ENCODE data around the gene EVA1C. TPM values are rescaled to one million over a fixed set of nuclear protein-coding genes. Genes with fewer than 3 reads are reported as not detected.

EVA1C gene
- total and polyA plus RNA-seq, 4 experiments from 2014 or later = 17.1 to 23.9 (median 17.2) TPM

DNA sequence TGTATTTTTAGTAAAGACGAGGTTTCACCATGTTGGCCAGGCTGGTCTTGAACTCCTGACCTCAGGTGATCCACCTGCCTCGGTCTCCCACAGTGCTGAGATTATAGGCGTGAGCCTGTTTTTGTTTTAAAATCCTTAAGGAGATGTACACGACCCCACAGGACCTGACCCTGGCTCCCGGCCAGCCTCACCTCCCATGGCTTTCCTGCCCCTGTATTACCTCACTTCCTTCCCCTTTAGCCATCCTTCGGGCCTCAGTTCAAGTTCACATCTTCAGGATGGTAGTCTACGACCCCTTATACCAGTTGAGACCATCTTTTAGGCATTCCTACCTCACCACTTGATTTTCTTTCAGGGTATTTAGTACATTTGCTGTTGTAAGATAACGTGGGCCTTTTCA, 136.5 kb downstream of the EVA1C start:
- no peak overlapping the region for H3K27ac Mint-ChIP-seq
- H3K27ac ChIP-seq (ENCODE audit: low read depth, low read length) = no peak overlapping the region
- peaks cover 0 to 2% (median 0%) of the 10 kb centered on the region in 8 donors for H3K9me3 Mint-ChIP-seq
- no peaks in the 10 kb centered on the region for H3K27me3 ChIP-seq (ENCODE audit: insufficient read depth, low read length)
- H3K36me3 ChIP-seq (ENCODE audit: insufficient read depth, low read length) = no peaks in the 10 kb centered on the region
- intact Hi-C loops (cut with micrococcal nuclease) = no loop called here
- no peaks in the 10 kb centered on the region for H3K36me3 Mint-ChIP-seq
- H3K4me1 Mint-ChIP-seq = peaks cover 0 to 3% (median under 1%) of the 10 kb centered on the region in 4 donors
- H3K27me3 Mint-ChIP-seq = no peaks in the 10 kb centered on the region
- no peak for DNase-seq
- no peak overlapping the region for H3K4me3 ChIP-seq (ENCODE audit: low read length in 2 of 2)
- no peaks in the 10 kb centered on the region for H3K4me1 ChIP-seq (ENCODE audit: insufficient read depth, low read length)
- no peaks in the 10 kb centered on the region for H3K9me3 ChIP-seq (ENCODE audit: control insufficient read depth in 1 of 2, low read length in 2 of 2)
- ChIA-PET CTCF (ENCODE audit: partially characterized antibody) (no interaction called here), POLR2A (ENCODE audit: partially characterized antibody) (no interaction called here)
- H3K4me3 Mint-ChIP-seq = no peak overlapping the region

GRCh38 chr21:32549440-32549839, 136.9 kb downstream of the EVA1C start:
- Mint-ChIP-seq H3K4me1 (peaks cover 0 to 3% (median under 1%) of the 10 kb centered on the region in 4 donors), H3K36me3 (no peaks in the 10 kb centered on the region), H3K27ac (no peak overlapping the region), H3K4me3 (no peak overlapping the region), H3K27me3 (no peaks in the 10 kb centered on the region), H3K9me3 (peaks cover 0 to 2% (median 0%) of the 10 kb centered on the region in 8 donors)
- Histone ChIP-seq H3K27me3 (ENCODE audit: insufficient read depth, low read length) (no peaks in the 10 kb centered on the region), H3K4me3 (ENCODE audit: low read length in 2 of 2) (no peak overlapping the region), H3K27ac (ENCODE audit: low read depth, low read length) (no peak overlapping the region), H3K4me1 (ENCODE audit: insufficient read depth, low read length) (no peaks in the 10 kb centered on the region), H3K36me3 (ENCODE audit: insufficient read depth, low read length) (no peaks in the 10 kb centered on the region), H3K9me3 (ENCODE audit: control insufficient read depth in 1 of 2, low read length in 2 of 2) (no peaks in the 10 kb centered on the region)
- DNase-seq = no peak
- ChIA-PET POLR2A (ENCODE audit: partially characterized antibody) (no interaction called here), CTCF (ENCODE audit: partially characterized antibody) (no interaction called here)
- intact Hi-C loops (cut with micrococcal nuclease) = no loop called here

GRCh38 chr21:32549886-32550285, 137.4 kb downstream of the EVA1C start:
- Mint-ChIP-seq H3K9me3 (peaks cover 0 to 2% (median 0%) of the 10 kb centered on the region in 8 donors), H3K4me1 (peaks cover 0 to 6% (median 2%) of the 10 kb centered on the region in 4 donors), H3K4me3 (no peak overlapping the region), H3K27me3 (no peaks in the 10 kb centered on the region), H3K27ac (no peak overlapping the region), H3K36me3 (no peaks in the 10 kb centered on the region)
- H3K4me3 ChIP-seq (ENCODE audit: low read length in 2 of 2) = no peak overlapping the region
- ChIA-PET POLR2A (ENCODE audit: partially characterized antibody) (no interaction called here), CTCF (ENCODE audit: partially characterized antibody) (no interaction called here)
- H3K4me1 ChIP-seq (ENCODE audit: insufficient read depth, low read length) = no peaks in the 10 kb centered on the region
- no peaks in the 10 kb centered on the region for H3K36me3 ChIP-seq (ENCODE audit: insufficient read depth, low read length)
- H3K27me3 ChIP-seq (ENCODE audit: insufficient read depth, low read length) = no peaks in the 10 kb centered on the region
- intact Hi-C loops (cut with micrococcal nuclease) = no loop called here
- H3K27ac ChIP-seq (ENCODE audit: low read depth, low read length) = no peak overlapping the region
- no peak for DNase-seq
- no peaks in the 10 kb centered on the region for H3K9me3 ChIP-seq (ENCODE audit: control insufficient read depth in 1 of 2, low read length in 2 of 2)

GRCh38 chr21:32554832-32555638, 142.5 kb downstream of the EVA1C start:
- Mint-ChIP-seq H3K4me3 (no peak overlapping the region), H3K9me3 (peaks cover 0 to 2% (median 0%) of the 10 kb centered on the region in 8 donors), H3K4me1 (peaks cover 0 to 15% (median 4%) of the 10 kb centered on the region in 4 donors), H3K27ac (peak overlapping the region in 4 of 7 donors; percentile 2 to 30 (median 17)), H3K27me3 (no peaks in the 10 kb centered on the region), H3K36me3 (no peaks in the 10 kb centered on the region)
- Histone ChIP-seq H3K4me1 (ENCODE audit: insufficient read depth, low read length) (no peaks in the 10 kb centered on the region), H3K36me3 (ENCODE audit: insufficient read depth, low read length) (no peaks in the 10 kb centered on the region), H3K27ac (ENCODE audit: low read depth, low read length) (no peak overlapping the region), H3K27me3 (ENCODE audit: insufficient read depth, low read length) (no peaks in the 10 kb centered on the region), H3K9me3 (ENCODE audit: control insufficient read depth in 1 of 2, low read length in 2 of 2) (no peaks in the 10 kb centered on the region), H3K4me3 (ENCODE audit: low read length in 2 of 2) (no peak overlapping the region)
- POLR2A ChIA-PET (ENCODE audit: partially characterized antibody) = no interaction called here
- no peak for DNase-seq
- CTCF ChIA-PET (ENCODE audit: partially characterized antibody) = no interaction called here
- intact Hi-C loops (cut with micrococcal nuclease) = loop anchor here (5.0 kb wide), 1 partner anchor 43 kb away; no protein-coding TSS in a partner anchor

DNA sequence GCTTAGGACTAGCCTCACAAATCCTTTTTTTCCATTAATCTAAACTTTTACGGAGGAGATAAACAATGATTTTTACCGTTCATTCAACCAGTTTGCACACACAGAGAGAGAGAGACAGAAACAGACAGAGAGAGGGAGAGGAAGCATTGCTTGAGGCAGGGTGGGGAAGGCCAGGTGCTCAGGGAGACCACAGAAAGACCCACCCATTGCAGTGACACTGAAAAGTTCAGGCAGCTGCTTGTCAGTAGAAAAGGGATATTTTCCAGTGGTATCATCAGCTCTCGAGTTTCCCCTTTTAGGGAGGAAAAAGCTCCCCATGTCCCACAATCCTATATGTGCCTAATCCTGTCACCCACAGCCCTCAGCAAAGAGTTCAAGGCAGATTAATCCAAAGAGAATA, 145.6 kb downstream of the EVA1C start:
- intact Hi-C loops (cut with micrococcal nuclease) = loop anchor here (5.0 kb wide), 1 partner anchor 46 kb away; no protein-coding TSS in a partner anchor
- no peaks in the 10 kb centered on the region for H3K27me3 Mint-ChIP-seq
- Histone ChIP-seq H3K4me1 (ENCODE audit: insufficient read depth, low read length) (no peaks in the 10 kb centered on the region), H3K4me3 (ENCODE audit: low read length in 2 of 2) (no peak overlapping the region), H3K27ac (ENCODE audit: low read depth, low read length) (no peak overlapping the region), H3K36me3 (ENCODE audit: insufficient read depth, low read length) (no peaks in the 10 kb centered on the region), H3K27me3 (ENCODE audit: insufficient read depth, low read length) (no peaks in the 10 kb centered on the region), H3K9me3 (ENCODE audit: control insufficient read depth in 1 of 2, low read length in 2 of 2) (no peaks in the 10 kb centered on the region)
- POLR2A ChIA-PET (ENCODE audit: partially characterized antibody) = interaction anchor here (3.0 kb wide), 1 partner anchor 11 kb away, joined by 10 read pairs; no protein-coding TSS in a partner anchor
- H3K4me3 Mint-ChIP-seq = no peak overlapping the region
- CTCF ChIA-PET (ENCODE audit: partially characterized antibody) = no interaction called here
- H3K4me1 Mint-ChIP-seq = peaks cover 0 to 24% (median 5%) of the 10 kb centered on the region in 4 donors
- peak overlapping the region in 1 of 7 donors; percentile 36 for H3K27ac Mint-ChIP-seq
- peaks cover 0 to 1% of the 10 kb centered on the region in 2 donors for H3K36me3 Mint-ChIP-seq
- no peak for DNase-seq
- H3K9me3 Mint-ChIP-seq = no peaks in the 10 kb centered on the region

GRCh38 chr21:32559006-32559610, 146.6 kb downstream of the EVA1C start:
- Histone ChIP-seq H3K4me1 (ENCODE audit: insufficient read depth, low read length) (no peaks in the 10 kb centered on the region), H3K4me3 (ENCODE audit: low read length in 2 of 2) (no peak overlapping the region), H3K27me3 (ENCODE audit: insufficient read depth, low read length) (no peaks in the 10 kb centered on the region), H3K9me3 (ENCODE audit: control insufficient read depth in 1 of 2, low read length in 2 of 2) (no peaks in the 10 kb centered on the region), H3K36me3 (ENCODE audit: insufficient read depth, low read length) (no peaks in the 10 kb centered on the region), H3K27ac (ENCODE audit: low read depth, low read length) (no peak overlapping the region)
- DNase-seq = no peak
- Mint-ChIP-seq H3K27ac (peak overlapping the region in 2 of 7 donors; percentile 3 to 6), H3K4me3 (no peak overlapping the region), H3K9me3 (no peaks in the 10 kb centered on the region), H3K27me3 (no peaks in the 10 kb centered on the region), H3K4me1 (peaks cover 0 to 24% (median 5%) of the 10 kb centered on the region in 4 donors), H3K36me3 (peaks cover 0 to 1% of the 10 kb centered on the region in 2 donors)
- ChIA-PET CTCF (ENCODE audit: partially characterized antibody) (interaction anchor here (0.7 kb wide), 1 partner anchor 201 kb away, joined by 3 read pairs; no protein-coding TSS in a partner anchor), POLR2A (ENCODE audit: partially characterized antibody) (interaction anchor here (3.0 kb wide), 1 partner anchor 10 kb away, joined by 10 read pairs; no protein-coding TSS in a partner anchor)
- intact Hi-C loops (cut with micrococcal nuclease) = loop anchor here (5.0 kb wide), 1 partner anchor 47 kb away; no protein-coding TSS in a partner anchor

GRCh38 chr21:32560896-32561295, 148.4 kb downstream of the EVA1C start:
- H3K36me3 ChIP-seq (ENCODE audit: insufficient read depth, low read length) = no peaks in the 10 kb centered on the region
- no peaks in the 10 kb centered on the region for H3K9me3 ChIP-seq (ENCODE audit: control insufficient read depth in 1 of 2, low read length in 2 of 2)
- no peaks in the 10 kb centered on the region for H3K27me3 Mint-ChIP-seq
- ChIA-PET CTCF (ENCODE audit: partially characterized antibody) (interaction anchor here (0.9 to 1.5 kb wide), 2 partner anchors 8 to 10 kb away, joined by 4 to 5 read pairs; no protein-coding TSS in a partner anchor), POLR2A (ENCODE audit: partially characterized antibody) (interaction anchor here (3.0 kb wide), 1 partner anchor 8 kb away, joined by 10 read pairs; no protein-coding TSS in a partner anchor)
- intact Hi-C loops (cut with micrococcal nuclease) = no loop called here
- peaks cover 9 to 10% of the 10 kb centered on the region in 2 donors for H3K36me3 Mint-ChIP-seq
- no peak overlapping the region for H3K27ac Mint-ChIP-seq
- H3K9me3 Mint-ChIP-seq = peaks cover 0 to 15% (median 11%) of the 10 kb centered on the region in 8 donors
- H3K4me3 Mint-ChIP-seq = no peak overlapping the region
- DNase-seq = no peak
- no peak overlapping the region for H3K27ac ChIP-seq (ENCODE audit: low read depth, low read length)
- H3K4me3 ChIP-seq (ENCODE audit: low read length in 2 of 2) = no peak overlapping the region
- H3K4me1 ChIP-seq (ENCODE audit: insufficient read depth, low read length) = no peaks in the 10 kb centered on the region
- no peaks in the 10 kb centered on the region for H3K27me3 ChIP-seq (ENCODE audit: insufficient read depth, low read length)
- H3K4me1 Mint-ChIP-seq = peaks cover 0 to 20% (median 3%) of the 10 kb centered on the region in 4 donors

Data from CD4-positive, alpha-beta memory T cell (primary cell).